Measurements from ENCODE around the gene ATG4B. TPM values are rescaled to one million over a fixed set of nuclear protein-coding genes. Genes with fewer than 3 reads are reported as not detected.

The ATG4B gene
- total RNA-seq, 4 donors from 2014 or later = 58.5 to 129 (median 86.2) TPM

- TF ChIP-seq POLR2A (IDR thresholded peaks at IDR 0.05) (no peak), CTCF (IDR thresholded peaks at IDR 0.05) (no peak)
- DNase-seq = no peak
- Histone ChIP-seq H3K27ac (no peak overlapping the region), H3K36me3 (peaks cover 66 to 80% of the 10 kb centered on the region in 2 donors), H3K4me3 (replicated peaks in 1 of 3) (no peak overlapping the region), H3K4me1 (no peaks in the 10 kb centered on the region), H3K27me3 (no peaks in the 10 kb centered on the region), H3K9me3 (no peaks in the 10 kb centered on the region)
- 93% methylated on average over 10 of the region's 10 CpGs for WGBS, 2 donors
- intact Hi-C loops (cut with DNase I) = loop anchor here (10.0 kb wide), 1 partner anchor 354 kb away; the partner anchor contains the start of gene FARP2
Measured at GRCh38 chr2:241708879-241709278, 71.4 kb downstream of the ATG4B start.

- H3K36me3 ChIP-seq = peaks cover 38 to 45% of the 10 kb centered on the region in 2 donors
- no peaks in the 10 kb centered on the region for H3K27me3 ChIP-seq
- DNase-seq = no peak
- no peak overlapping the region for H3K4me3 ChIP-seq (replicated peaks in 1 of 3)
- no peak for TF ChIP-seq POLR2A (IDR thresholded peaks at IDR 0.05)
- TF ChIP-seq CTCF (IDR thresholded peaks at IDR 0.05) = no peak
- intact Hi-C loops (cut with DNase I) = no loop called here
- H3K27ac ChIP-seq = no peak overlapping the region
- H3K9me3 ChIP-seq = no peaks in the 10 kb centered on the region
- 90 to 98% methylated on average over 7 to 16 of the region's 16 CpGs for WGBS, 2 donors
- no peaks in the 10 kb centered on the region for H3K4me1 ChIP-seq
Measured at GRCh38 chr2:241719093-241719492, 81.6 kb downstream of the ATG4B start.

- intact Hi-C loops (cut with DNase I) = no loop called here
Measured at GRCh38 chr2:241720099-241720498, 82.6 kb downstream of the ATG4B start.

GRCh38 chr2:241720560-241720959 is 83.1 kb downstream of the ATG4B start:
- H3K4me1 ChIP-seq = no peaks in the 10 kb centered on the region
- no peak overlapping the region for H3K4me3 ChIP-seq (replicated peaks in 1 of 3)
- no peaks in the 10 kb centered on the region for H3K27me3 ChIP-seq
- H3K27ac ChIP-seq = no peak overlapping the region
- H3K36me3 ChIP-seq = peaks cover 30 to 40% of the 10 kb centered on the region in 2 donors
- no peaks in the 10 kb centered on the region for H3K9me3 ChIP-seq
- DNase-seq = peak in 1 of 2 donors; percentile 17
- intact Hi-C loops (cut with DNase I) = no loop called here
- 84% methylated on average over 5 of the region's 15 CpGs; no CpG with 5 or more reads in 1 of the 2 donors for WGBS, 2 donors
- no peak for TF ChIP-seq CTCF (IDR thresholded peaks at IDR 0.05)

More at GRCh38 chr2:241720099-241720498, 82.6 kb downstream of the ATG4B start:
- H3K4me1 ChIP-seq = no peaks in the 10 kb centered on the region
- peaks cover 30 to 40% of the 10 kb centered on the region in 2 donors for H3K36me3 ChIP-seq
- H3K4me3 ChIP-seq (replicated peaks in 1 of 3) = no peak overlapping the region
- WGBS, 2 donors = 95% methylated on average over 7 to 11 of the region's 19 CpGs
- no peak overlapping the region for H3K27ac ChIP-seq
- H3K9me3 ChIP-seq = no peaks in the 10 kb centered on the region
- H3K27me3 ChIP-seq = no peaks in the 10 kb centered on the region
- no peak for DNase-seq
- TF ChIP-seq CTCF (IDR thresholded peaks at IDR 0.05) = no peak
- TF ChIP-seq POLR2A (IDR thresholded peaks at IDR 0.05) = no peak

GRCh38 chr2:241721852-241722251 is 84.4 kb downstream of the ATG4B start:
- Histone ChIP-seq H3K36me3 (peaks cover 30 to 44% of the 10 kb centered on the region in 2 donors), H3K27ac (no peak overlapping the region), H3K27me3 (no peaks in the 10 kb centered on the region), H3K9me3 (no peaks in the 10 kb centered on the region), H3K4me1 (no peaks in the 10 kb centered on the region), H3K4me3 (replicated peaks in 1 of 3) (no peak overlapping the region)
- no peak for DNase-seq
- 88 to 92% methylated on average over 11 to 12 of the region's 12 CpGs for WGBS, 2 donors
- TF ChIP-seq POLR2A (IDR thresholded peaks at IDR 0.05) (no peak), CTCF (IDR thresholded peaks at IDR 0.05) (no peak)
- intact Hi-C loops (cut with DNase I) = no loop called here

All from thyroid gland (tissue), 4 donors.